ENCODE results near the gene JAK1.
"Not testable (repeated sequence)": the region's sequence is repeated elsewhere in the genome, so short reads cannot be mapped to it uniquely, and the experiment has no call there.

Gene JAK1

DNA sequence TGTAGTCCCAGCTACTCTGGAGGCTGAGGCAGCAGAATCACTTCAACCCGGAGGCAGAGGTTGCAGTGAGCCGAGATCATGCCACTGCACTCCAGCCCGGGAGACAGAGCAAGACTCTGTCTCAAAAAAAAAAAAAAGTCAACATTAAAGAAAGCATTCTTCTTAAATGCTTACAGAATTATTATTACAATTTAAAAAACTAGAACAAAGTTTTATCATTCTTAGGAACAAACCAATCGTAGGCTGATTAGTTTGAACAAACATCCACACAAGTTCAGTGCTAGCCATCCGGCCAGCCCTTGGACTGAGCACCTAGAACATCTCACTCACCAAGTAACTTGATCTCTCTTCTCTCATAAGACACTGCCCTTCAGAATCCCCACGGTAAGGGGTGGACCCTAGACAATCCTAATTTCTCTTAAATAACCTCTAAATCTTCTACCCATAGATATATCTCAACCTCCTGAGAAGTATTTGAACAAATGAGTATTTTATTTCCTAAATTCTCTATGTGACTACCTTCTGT is 16.0 kb downstream of the JAK1 start:
- no peak for DNase-seq (ENCODE audit: low read depth in 2 of 2)

GRCh38 chr1:64948905-64949833 is 17.2 kb downstream of the JAK1 start:
- DNase-seq (ENCODE audit: low read depth in 2 of 2) = peak in 1 of 2 donors; percentile 44

GRCh38 chr1:64948216-64948615 is 18.1 kb downstream of the JAK1 start:
- no peak for DNase-seq (ENCODE audit: low read depth in 2 of 2)

GRCh38 chr1:64946916-64947315 is 19.4 kb downstream of the JAK1 start:
- DNase-seq (ENCODE audit: low read depth in 2 of 2) = no peak

GRCh38 chr1:64944913-64945312 is 21.4 kb downstream of the JAK1 start:
- no peak for DNase-seq (ENCODE audit: low read depth in 2 of 2)

DNA sequence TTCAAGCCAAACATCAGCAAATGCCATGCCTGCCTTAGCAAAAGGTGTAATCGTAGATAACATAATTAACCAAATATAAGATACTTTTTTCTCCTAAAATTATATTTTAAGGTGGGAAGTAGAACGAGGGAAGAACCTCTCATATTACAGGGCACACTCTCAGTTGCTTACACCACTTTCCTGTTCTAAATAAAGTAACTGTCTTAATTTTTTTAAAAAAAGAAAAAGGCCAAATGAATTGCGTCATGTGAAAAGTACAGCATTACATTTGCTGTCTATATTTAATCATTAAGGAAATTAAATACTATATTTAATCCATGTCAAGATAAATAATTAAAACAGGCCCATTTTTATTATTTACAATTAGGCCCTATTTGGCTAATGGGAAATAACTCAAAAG is 23.7 kb downstream of the JAK1 start:
- no peak for DNase-seq (ENCODE audit: low read depth in 2 of 2)

GRCh38 chr1:64942118-64942517 is 24.2 kb downstream of the JAK1 start:
- no peak for DNase-seq (ENCODE audit: low read depth in 2 of 2)

- DNase-seq (ENCODE audit: low read depth in 2 of 2) = no peak
These were observed 24.8 kb downstream of the JAK1 start for GRCh38 chr1:64941461-64942117.

GRCh38 chr1:64940025-64940424 is 26.3 kb downstream of the JAK1 start:
- DNase-seq (ENCODE audit: low read depth in 2 of 2) = no peak

DNA sequence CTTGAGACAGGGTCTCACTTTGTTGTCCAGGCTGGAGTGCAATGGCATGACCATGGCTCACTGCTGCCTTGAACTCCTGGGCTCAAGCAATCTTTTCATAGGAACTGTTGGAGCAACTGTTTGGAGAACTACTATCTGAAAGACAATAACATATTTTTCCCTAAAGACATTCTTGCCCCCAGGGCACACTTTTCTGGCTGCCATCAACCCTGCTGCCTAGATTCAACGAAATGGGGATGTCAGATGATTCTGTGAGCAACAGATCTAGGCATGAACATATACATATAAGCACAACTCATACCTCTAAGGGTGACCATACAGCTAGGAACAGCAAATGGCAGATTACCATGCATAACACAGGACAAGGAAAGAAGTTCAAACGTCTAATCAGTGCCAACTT is 27.4 kb downstream of the JAK1 start:
- DNase-seq (ENCODE audit: low read depth in 2 of 2) = no peak

- no peak for DNase-seq (ENCODE audit: low read depth in 2 of 2)
These were observed 29.4 kb downstream of the JAK1 start for GRCh38 chr1:64936956-64937355.

DNA sequence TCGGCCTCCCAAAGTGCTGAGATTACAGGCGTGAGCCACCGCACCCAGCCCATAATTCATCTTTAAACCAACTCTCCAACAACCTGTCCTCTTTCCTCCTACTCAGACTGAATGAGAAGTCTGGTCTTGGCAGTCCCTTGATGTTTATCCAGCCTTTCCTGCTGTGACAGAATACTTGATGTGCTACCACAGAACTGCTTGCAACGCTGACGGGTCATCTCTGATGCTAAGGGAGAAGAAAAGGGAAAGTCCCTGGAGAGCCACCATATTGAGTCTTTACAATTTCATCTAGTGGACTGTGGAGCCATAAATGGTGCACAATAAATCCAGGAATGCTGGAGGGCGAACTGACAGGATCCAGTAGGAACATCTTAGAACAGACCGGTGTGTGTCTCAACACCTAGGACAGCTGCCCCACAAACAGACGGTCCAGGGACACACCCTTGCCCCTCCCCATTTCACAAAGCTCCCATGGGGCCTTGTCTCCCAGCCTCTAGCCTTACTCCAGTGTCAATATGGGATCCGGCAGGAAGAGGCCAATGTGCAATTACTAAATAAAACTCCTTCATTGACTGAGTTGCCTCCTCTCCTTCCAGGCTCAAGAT is 30.7 kb downstream of the JAK1 start:
- DNase-seq (ENCODE audit: low read depth in 2 of 2) = no peak

DNA sequence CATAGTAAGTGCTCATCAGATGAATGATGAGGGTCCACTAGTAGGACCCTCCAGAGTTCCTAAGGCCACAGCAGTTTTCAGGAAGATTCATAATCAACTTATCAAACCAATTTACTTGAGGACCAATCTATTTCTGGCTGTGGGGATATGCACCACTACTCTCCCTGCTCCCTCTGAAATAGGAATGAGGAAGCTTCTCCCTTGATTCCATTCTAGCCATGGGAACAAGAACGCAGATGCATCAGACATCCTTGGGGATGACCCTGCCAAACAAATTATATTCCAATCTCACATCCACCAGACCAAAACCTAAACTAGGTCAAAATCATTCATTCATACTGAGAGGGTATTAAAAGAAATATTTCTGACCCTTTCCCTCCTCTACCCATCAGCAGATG is 31.5 kb downstream of the JAK1 start:
- DNase-seq (ENCODE audit: low read depth in 2 of 2) = no peak

GRCh38 chr1:64934115-64934877 is 32.1 kb downstream of the JAK1 start:
- DNase-seq (ENCODE audit: low read depth in 2 of 2) = no peak

DNA sequence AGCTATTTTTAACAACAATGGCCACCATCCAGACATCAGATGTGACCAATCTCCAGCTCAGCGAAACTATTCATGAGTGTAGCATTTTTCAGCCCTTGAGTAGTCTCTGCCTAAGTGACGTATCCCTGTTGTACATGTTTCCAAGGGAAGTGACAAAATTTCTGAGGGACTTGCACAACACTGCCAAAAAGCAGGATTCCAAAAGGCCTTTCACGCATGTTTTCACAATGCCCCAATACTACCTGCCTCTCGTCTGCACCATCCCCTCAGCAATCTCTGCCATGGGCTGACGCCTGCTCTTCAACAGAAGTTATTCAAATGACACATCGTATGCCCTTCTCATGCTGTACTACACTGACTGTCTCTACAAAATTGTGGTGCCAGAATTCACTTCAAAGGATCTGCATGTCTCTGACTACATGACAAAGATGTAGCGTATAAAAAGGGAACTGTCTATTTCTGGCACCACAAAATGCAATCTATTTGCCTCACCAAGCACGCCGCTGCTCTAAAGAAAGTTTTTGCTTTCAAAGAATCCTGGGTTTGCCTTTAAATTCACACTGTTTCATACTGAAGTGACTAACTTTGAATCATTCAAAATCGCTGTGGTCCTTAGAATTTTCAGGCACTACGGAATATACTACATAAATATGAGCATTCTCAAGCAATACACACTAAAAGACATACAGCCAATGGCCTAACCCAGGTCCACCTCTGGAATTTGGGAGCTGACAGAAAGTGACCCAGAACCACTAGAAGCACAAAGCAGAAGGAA is 32.9 kb downstream of the JAK1 start:
- no peak for DNase-seq (ENCODE audit: low read depth in 2 of 2)

DNA sequence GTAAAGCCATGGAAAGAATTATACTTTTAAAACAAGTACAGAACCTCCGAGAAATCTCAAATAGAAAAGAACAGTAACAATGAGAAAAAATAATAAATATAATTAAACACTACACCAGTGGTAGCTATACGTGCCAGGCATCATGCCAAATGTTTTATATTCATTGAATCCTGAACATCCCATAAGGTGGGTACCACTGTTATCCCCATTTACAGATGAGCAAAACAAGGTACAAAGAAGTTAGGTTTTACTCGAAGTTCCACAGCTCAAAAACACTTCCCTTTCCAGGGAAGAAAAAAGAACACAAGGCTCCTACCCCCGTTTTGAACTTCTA is 33.4 kb downstream of the JAK1 start:
- DNase-seq (ENCODE audit: low read depth in 2 of 2) = no peak

DNA sequence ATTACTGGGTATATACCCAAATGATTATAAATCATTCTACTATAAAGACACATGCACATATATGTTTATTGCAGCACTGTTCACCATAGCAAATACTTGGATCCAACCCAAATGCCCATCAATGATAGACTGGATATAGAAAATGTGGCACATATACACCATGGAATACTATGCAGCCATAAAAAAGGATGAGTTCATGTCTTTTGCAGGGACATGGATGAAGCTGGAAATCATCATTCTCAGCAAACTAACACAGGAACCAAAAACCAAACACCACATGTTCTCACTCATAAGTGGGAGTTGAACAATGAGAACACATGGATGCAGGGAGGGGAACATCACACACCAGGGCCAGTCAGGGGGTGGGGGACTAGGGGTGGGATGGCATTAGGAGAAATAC is 35.7 kb downstream of the JAK1 start:
- not testable (repeated sequence) for DNase-seq (ENCODE audit: low read depth in 2 of 2)

DNA sequence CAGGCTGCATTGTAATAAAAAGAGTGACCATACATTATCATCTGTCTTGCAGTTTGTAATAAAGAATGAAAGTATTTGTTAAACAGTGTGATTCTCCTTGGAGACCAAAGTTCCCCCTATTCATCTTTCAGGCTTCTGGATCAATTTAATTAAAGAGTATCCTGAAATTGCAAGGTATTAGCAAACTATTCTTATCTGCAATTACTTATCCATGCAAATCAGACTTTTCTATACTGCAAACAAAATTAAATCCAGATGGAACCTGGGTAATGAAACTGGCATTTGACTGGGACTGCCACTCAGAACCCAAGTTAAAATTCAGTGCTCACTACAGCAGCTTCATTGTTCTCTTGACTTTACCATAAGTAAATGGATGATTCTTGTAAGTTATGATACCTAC is 37.1 kb downstream of the JAK1 start:
- no peak for DNase-seq (ENCODE audit: low read depth in 2 of 2)

DNA sequence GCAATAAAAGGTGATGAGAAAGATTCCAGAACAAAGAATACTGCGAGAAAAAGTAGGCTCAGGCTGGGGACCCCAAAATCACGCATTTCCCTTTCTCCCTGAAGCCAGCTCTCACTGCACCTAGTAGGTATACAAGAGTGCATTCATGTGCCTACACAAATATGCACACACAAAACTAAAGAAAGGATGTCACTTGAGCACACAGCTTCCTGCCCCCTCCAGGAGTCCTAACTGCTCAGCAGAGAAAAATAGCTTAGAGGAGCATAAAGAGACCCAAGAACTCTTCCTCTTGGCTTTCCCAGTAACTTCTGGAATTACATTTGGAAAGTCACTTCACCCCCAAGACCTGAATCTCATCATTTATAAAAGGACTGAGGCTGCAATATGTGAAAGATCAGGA is 38.0 kb downstream of the JAK1 start:
- DNase-seq (ENCODE audit: low read depth in 2 of 2) = no peak

GRCh38 chr1:64925594-64925993 is 40.8 kb downstream of the JAK1 start:
- no peak for DNase-seq (ENCODE audit: low read depth in 2 of 2)

DNA sequence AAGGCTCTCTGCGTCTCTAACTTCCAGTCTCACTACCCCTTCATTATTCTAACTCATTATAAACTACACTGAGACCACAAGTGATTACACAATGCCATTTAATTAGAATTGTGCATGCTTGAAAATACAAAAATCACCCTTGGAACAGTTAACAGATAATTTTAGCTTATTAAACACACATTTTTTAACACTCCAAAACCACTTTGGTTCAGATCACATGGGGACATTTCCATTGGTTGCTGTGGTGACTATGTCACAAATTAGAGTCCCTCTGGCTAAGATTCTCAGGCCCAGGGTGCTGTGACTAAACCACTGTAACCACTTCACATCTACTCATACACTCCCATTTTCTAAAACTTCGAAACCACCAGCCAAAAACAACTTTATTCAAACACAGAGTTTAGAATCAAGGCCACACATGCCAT is 43.0 kb downstream of the JAK1 start:
- no peak for DNase-seq (ENCODE audit: low read depth in 2 of 2)
